Right cardiac atrium (tissue), 5 donors: ENCODE data around the gene JAG1. TPM values are rescaled to one million over a fixed set of nuclear protein-coding genes. Genes with fewer than 3 reads are reported as not detected.

Experiments used
- ATAC-seq, 2 donors: fragments of 200-7000 bp; cut with Tn5 transposase; one replicate each; pipeline versions ENCODE4 v1.8.0 to v1.9.1; 2020; ENCODE audit warnings: moderate library complexity in 2 of 2, mild to moderate bottlenecking in 1 of 2
- DNase-seq, 3 donors: peaks; one replicate each; pipeline ENCODE4 v3.0.0-alpha.2; 2020
- H3K27ac ChIP-seq: one replicate; pipeline ENCODE4 v1.5.1; 2013; ENCODE audit warnings: mild to moderate bottlenecking, low read length, control low read depth, moderate library complexity
- H3K27me3 ChIP-seq: one replicate; pipeline ENCODE4 v1.6.1; 2013; ENCODE audit not compliant: control insufficient read depth, insufficient read depth
- H3K4me1 ChIP-seq: one replicate; pipeline ENCODE4 v1.6.1; 2013; ENCODE audit warnings: low read length; ENCODE audit not compliant: control insufficient read depth, insufficient read depth
- H3K4me3 ChIP-seq: one replicate; pipeline ENCODE4 v1.5.1; 2013; ENCODE audit warnings: low read length, control low read depth
- H3K9me3 ChIP-seq: one replicate; pipeline ENCODE4 v1.6.1; 2013; ENCODE audit warnings: low read length; ENCODE audit not compliant: control insufficient read depth
- WGBS: extraction: QIAGEN DNeasy Blood & Tissue Kit; methylation state at CpG from one replicate; pipeline ENCODE4 v1.1.7; 2013; 5-methylcytosine and 5-hydroxymethylcytosine counted together
- intact Hi-C, 4 donors: fragments of 100-400 bp; cut with DNase I; formaldehyde crosslinking; loops; one replicate each; pipeline versions ENCODE4 v1.11.0 to v1.14.0; 2022 to 2023
- polyA plus RNA-seq: library from polyadenylated mRNA; stranded (reverse); fragments of 200-250 nt; gene quantifications from one replicate; pipeline ENCODE4 v1.2.3, GENCODE V29; 2013
- total RNA-seq, 4 donors: library from RNA; stranded (reverse); fragmentation: NEBNext Ultra II Directional; extraction: Animal tissue kit (Norgen Biotek cat#: 25700); gene quantifications; one replicate each; pipeline ENCODE4 v1.2.1, GENCODE V29; 2021
- donor health status: healthy with polysubstance abuse.
- donor health status: DM: no; HTN: yes; CAD: no.
- donor health status: DM: no; HTN: no; CAD: no.
- donor health status: DM: no; HTN: yes; CAD: no; lungs with severe emphysema.
- donor health status: DM: yes; HTN: yes; CAD: no.

Gene JAG1
- total and polyA plus RNA-seq, 5 donors: 12.2 to 33.6 (median 29.4) TPM

- WGBS: 1% methylated on average over 38 of the region's 38 CpGs
- intact Hi-C loops: loop anchor here in 3 of 4 donors (5.0 to 10.0 kb wide), 7 partner anchors 118 to 600 kb away; no protein-coding TSS in a partner anchor
Measured at GRCh38 chr20:10674684-10675449, 1.1 kb upstream of the JAG1 start.

GRCh38 chr20:10673176-10673841, 490 bp downstream of the JAG1 start:
- DNase-seq: peak; percentile 36 to 77 (median 70)
- intact Hi-C loops: loop anchor here in 3 of 4 donors (5.0 to 10.0 kb wide), 7 partner anchors 116 to 601 kb away; no protein-coding TSS in a partner anchor
- Histone ChIP-seq H3K4me1 (peaks cover 3% of the 10 kb centered on the region), H3K27ac (peak overlapping the region; percentile 95), H3K4me3 (peak overlapping the region; percentile 73), H3K9me3 (no peaks in the 10 kb centered on the region), H3K27me3 (no peaks in the 10 kb centered on the region)
- WGBS: under 1% methylated on average over 73 of the region's 73 CpGs
- ATAC-seq: peak; percentile 0 to 2

More at GRCh38 chr20:10674684-10675449, 1.1 kb upstream of the JAG1 start:
- peak; percentile 61 to 63 for ATAC-seq
- peak overlapping the region; percentile 81 for H3K27ac ChIP-seq
- DNase-seq: peak; percentile 84 to 94 (median 93)
- H3K9me3 ChIP-seq: no peaks in the 10 kb centered on the region
- H3K4me3 ChIP-seq: peak overlapping the region; percentile 73
- no peaks in the 10 kb centered on the region for H3K27me3 ChIP-seq
- no peaks in the 10 kb centered on the region for H3K4me1 ChIP-seq

- Histone ChIP-seq H3K4me3 (peak overlapping the region; percentile 73), H3K27ac (peak overlapping the region; percentile 95), H3K9me3 (no peaks in the 10 kb centered on the region), H3K4me1 (peaks cover 7% of the 10 kb centered on the region), H3K27me3 (no peaks in the 10 kb centered on the region)
- DNase-seq (peak; percentile 63 to 87 (median 82)), ATAC-seq (peak; percentile 2 to 6)
- intact Hi-C loops: loop anchor here in 3 of 4 donors (5.0 to 10.0 kb wide), 7 partner anchors 115 to 602 kb away; no protein-coding TSS in a partner anchor
- under 1% methylated on average over 47 of the region's 47 CpGs for WGBS
Measured at GRCh38 chr20:10672624-10673127, 1.1 kb downstream of the JAG1 start.

GRCh38 chr20:10671919-10672623, 1.7 kb downstream of the JAG1 start:
- Histone ChIP-seq H3K27me3 (no peaks in the 10 kb centered on the region), H3K9me3 (no peaks in the 10 kb centered on the region), H3K4me3 (peak overlapping the region; percentile 73), H3K27ac (peak overlapping the region; percentile 95), H3K4me1 (peaks cover 13% of the 10 kb centered on the region)
- intact Hi-C loops: loop anchor here in 3 of 4 donors (5.0 to 10.0 kb wide), 7 partner anchors 115 to 603 kb away; no protein-coding TSS in a partner anchor
- peak; percentile 51 to 69 for ATAC-seq
- WGBS: under 1% methylated on average over 42 of the region's 42 CpGs
- peak; percentile 82 to 92 (median 90) for DNase-seq

GRCh38 chr20:10671221-10671918, 2.4 kb downstream of the JAG1 start:
- no peaks in the 10 kb centered on the region for H3K27me3 ChIP-seq
- H3K9me3 ChIP-seq: no peaks in the 10 kb centered on the region
- ATAC-seq: peak; percentile 66 to 76
- intact Hi-C loops: loop anchor here in 3 of 4 donors (5.0 to 10.0 kb wide), 7 partner anchors 114 to 603 kb away; no protein-coding TSS in a partner anchor
- H3K27ac ChIP-seq: peak overlapping the region; percentile 93
- H3K4me3 ChIP-seq: peak overlapping the region; percentile 73
- DNase-seq: peak; percentile 88 to 93 (median 92)
- peaks cover 18% of the 10 kb centered on the region for H3K4me1 ChIP-seq
- WGBS: under 1% methylated on average over 13 of the region's 13 CpGs

GRCh38 chr20:10670501-10671220, 3.1 kb downstream of the JAG1 start:
- no peak for ATAC-seq
- Histone ChIP-seq H3K27ac (peak overlapping the region; percentile 93), H3K9me3 (no peaks in the 10 kb centered on the region), H3K27me3 (no peaks in the 10 kb centered on the region), H3K4me3 (peak overlapping the region; percentile 73), H3K4me1 (peaks cover 21% of the 10 kb centered on the region)
- 17% methylated on average over 18 of the region's 18 CpGs for WGBS
- intact Hi-C loops: loop anchor here in 3 of 4 donors (5.0 to 10.0 kb wide), 7 partner anchors 113 to 604 kb away; no protein-coding TSS in a partner anchor
- DNase-seq: no peak

- H3K27me3 ChIP-seq: no peaks in the 10 kb centered on the region
- peaks cover 22% of the 10 kb centered on the region for H3K4me1 ChIP-seq
- H3K27ac ChIP-seq: peak overlapping the region; percentile 56
- WGBS: 20% methylated on average over 6 of the region's 6 CpGs
- no peak for DNase-seq
- H3K4me3 ChIP-seq: peak overlapping the region; percentile 73
- intact Hi-C loops: loop anchor here in 3 of 4 donors (5.0 to 10.0 kb wide), 7 partner anchors 113 to 605 kb away; no protein-coding TSS in a partner anchor
- no peak for ATAC-seq
- no peaks in the 10 kb centered on the region for H3K9me3 ChIP-seq
Measured at GRCh38 chr20:10669843-10670446, 3.9 kb downstream of the JAG1 start.

GRCh38 chr20:10668677-10669368, 5.0 kb downstream of the JAG1 start:
- intact Hi-C loops: no loop called here
- ATAC-seq (no peak), DNase-seq (no peak)
- Histone ChIP-seq H3K27ac (peak overlapping the region; percentile 59), H3K9me3 (no peaks in the 10 kb centered on the region), H3K27me3 (no peaks in the 10 kb centered on the region), H3K4me1 (peaks cover 24% of the 10 kb centered on the region), H3K4me3 (no peak overlapping the region)
- 60% methylated on average over 7 of the region's 7 CpGs for WGBS
